ENCODE data around the gene CCT4.

GRCh38 chr2:61926531-61927477, 38.3 kb upstream of the CCT4 start:
- TF ChIP-seq CTCF (conservative IDR thresholded peaks at IDR 0.05) = no peak
- TF ChIP-seq ZFX (IDR thresholded peaks at IDR 0.05) = no peak

Data from C4-2B (cell line).